ENCODE results near the gene CPA2. TPM values are rescaled to one million over a fixed set of nuclear protein-coding genes. Genes with fewer than 3 reads are reported as not detected.

CPA2 gene
- total RNA-seq: not detected

- 87% methylated on average over 3 of the region's 3 CpGs for WGBS
- no peak for TF ChIP-seq POLR2A (IDR thresholded peaks at IDR 0.05)
- no peak for TF ChIP-seq CTCF (IDR thresholded peaks at IDR 0.05)
- no peak for TF ChIP-seq POLR2AphosphoS5 (IDR thresholded peaks at IDR 0.05)
- Histone ChIP-seq H3K4me3 (no peak within 1 kb of the TSS), H3K4me1 (replicated peaks) (no peaks in the 10 kb centered on the region), H3K36me3 (no peaks in the 10 kb centered on the region), H3K27ac (no peak within 1 kb of the TSS), H3K27me3 (replicated peaks; ENCODE audit: insufficient read depth) (no peaks in the 10 kb centered on the region), H3K9me3 (no peaks in the 10 kb centered on the region)
- intact Hi-C loops (cut with DNase I): no loop called here
- no peak for DNase-seq (ENCODE audit: low spot score)
Measured at GRCh38 chr7:130266258-130266960, at the start of gene CPA2. TSS of gene CPA2 (plus strand) at chr7:130266863. CDS start at chr7:130266882, 19 bp downstream.

- no peak overlapping the region for H3K4me3 ChIP-seq
- no peaks in the 10 kb centered on the region for H3K36me3 ChIP-seq
- no peak overlapping the region for H3K27ac ChIP-seq
- no peak for TF ChIP-seq POLR2AphosphoS5 (IDR thresholded peaks at IDR 0.05)
- TF ChIP-seq CTCF (IDR thresholded peaks at IDR 0.05): no peak
- no peak for TF ChIP-seq POLR2A (IDR thresholded peaks at IDR 0.05)
- no peaks in the 10 kb centered on the region for H3K9me3 ChIP-seq
- 92% methylated on average over 5 of the region's 5 CpGs for WGBS
- intact Hi-C loops (cut with DNase I): no loop called here
- DNase-seq (ENCODE audit: low spot score): no peak
- no peaks in the 10 kb centered on the region for H3K27me3 ChIP-seq (replicated peaks; ENCODE audit: insufficient read depth)
- no peaks in the 10 kb centered on the region for H3K4me1 ChIP-seq (replicated peaks)
Measured at GRCh38 chr7:130218806-130219620, 47.6 kb upstream of the CPA2 start.

GRCh38 chr7:130219871-130220270, 46.8 kb upstream of the CPA2 start:
- no peak for DNase-seq (ENCODE audit: low spot score)
- 63% methylated on average over 9 of the region's 9 CpGs for WGBS
- TF ChIP-seq POLR2A (IDR thresholded peaks at IDR 0.05) (no peak), POLR2AphosphoS5 (IDR thresholded peaks at IDR 0.05) (no peak), CTCF (IDR thresholded peaks at IDR 0.05) (no peak)

GRCh38 chr7:130221746-130222145, 44.9 kb upstream of the CPA2 start:
- intact Hi-C loops (cut with DNase I): no loop called here
- Histone ChIP-seq H3K36me3 (no peaks in the 10 kb centered on the region), H3K4me1 (replicated peaks) (no peaks in the 10 kb centered on the region), H3K27me3 (replicated peaks; ENCODE audit: insufficient read depth) (no peaks in the 10 kb centered on the region), H3K27ac (no peak overlapping the region), H3K4me3 (no peak overlapping the region), H3K9me3 (no peaks in the 10 kb centered on the region)
- DNase-seq (ENCODE audit: low spot score): no peak
- TF ChIP-seq POLR2AphosphoS5 (IDR thresholded peaks at IDR 0.05) (no peak), CTCF (IDR thresholded peaks at IDR 0.05) (no peak), POLR2A (IDR thresholded peaks at IDR 0.05) (no peak)
- 97% methylated on average over 4 of the region's 4 CpGs for WGBS

More at GRCh38 chr7:130219871-130220270, 46.8 kb upstream of the CPA2 start:
- no peaks in the 10 kb centered on the region for H3K9me3 ChIP-seq
- no peaks in the 10 kb centered on the region for H3K4me1 ChIP-seq (replicated peaks)
- no peaks in the 10 kb centered on the region for H3K27me3 ChIP-seq (replicated peaks; ENCODE audit: insufficient read depth)
- intact Hi-C loops (cut with DNase I): no loop called here
- no peak overlapping the region for H3K27ac ChIP-seq
- no peak overlapping the region for H3K4me3 ChIP-seq
- H3K36me3 ChIP-seq: no peaks in the 10 kb centered on the region
